Activated B cell treated with CpG ODN at 0.5 μM for 24 hours (primary cell): ENCODE measurements around the gene CTCF. TPM values are rescaled to one million over a fixed set of nuclear protein-coding genes. Genes with fewer than 3 reads are reported as not detected.
"Not testable (repeated sequence)": the region's sequence is repeated elsewhere in the genome, so short reads cannot be mapped to it uniquely, and the experiment has no call there.

Experiments
- ATAC-seq: fragments of 200-7000 bp; cut with Tn5 transposase; one replicate; pipeline ENCODE4 v1.10.0; 2021; ENCODE audit warnings: low read depth, mild to moderate bottlenecking, moderate library complexity
- CTCF ChIA-PET: fragments of 350-600 bp; sonication (Branson Sonifier 250); formaldehyde crosslinking; loops from one replicate; lab custom pipeline; 2021; ENCODE audit warnings: antibody characterized with exemption; lab: Charles Lee
- POLR2A ChIA-PET: fragments of 350-600 bp; sonication (Branson Sonifier 250); formaldehyde crosslinking; loops from one replicate; lab custom pipeline; 2021; ENCODE audit warnings: antibody characterized with exemption; lab: Charles Lee
- DNase-seq: peaks from one replicate; pipeline ENCODE4 v3.0.0; 2022
- H3K27ac Mint-ChIP-seq: one replicate; pipeline ENCODE4 v1.8.0; 2020; ENCODE audit warnings: mixed read lengths
- H3K27me3 Mint-ChIP-seq: one replicate; pipeline ENCODE4 v1.8.0; 2021; ENCODE audit warnings: mixed read lengths
- H3K36me3 Mint-ChIP-seq: one replicate; pipeline ENCODE4 v1.8.0; 2021; ENCODE audit warnings: low read depth, mixed read lengths
- H3K4me1 Mint-ChIP-seq: one replicate; pipeline ENCODE4 v1.8.0; 2021; ENCODE audit warnings: mixed read lengths
- H3K4me3 Mint-ChIP-seq: one replicate; pipeline ENCODE4 v1.8.0; 2020; ENCODE audit warnings: mild to moderate bottlenecking, mixed read lengths
- H3K9me3 Mint-ChIP-seq: one replicate; pipeline ENCODE4 v1.8.0; 2020; ENCODE audit warnings: mixed read lengths
- intact Hi-C: fragments of 100-400 bp; cut with micrococcal nuclease; formaldehyde crosslinking; loops from one replicate; pipeline ENCODE4 v1.15.1; 2024
- total RNA-seq: library from RNA; stranded (reverse); gene quantifications from 2 replicates; pipeline ENCODE4 v1.2.3, GENCODE V29; 2022
- TF ChIP-seq, protein P1 (sequence below): fragments of 200-600 bp; IDR thresholded peaks from one replicate; pipeline ENCODE4 v1.8.0; 2022; ENCODE audit warnings: antibody characterized with exemption, mild to moderate bottlenecking

CTCF gene
- total RNA-seq, 1 donor from 2014 or later: 59.6 TPM

DNA sequence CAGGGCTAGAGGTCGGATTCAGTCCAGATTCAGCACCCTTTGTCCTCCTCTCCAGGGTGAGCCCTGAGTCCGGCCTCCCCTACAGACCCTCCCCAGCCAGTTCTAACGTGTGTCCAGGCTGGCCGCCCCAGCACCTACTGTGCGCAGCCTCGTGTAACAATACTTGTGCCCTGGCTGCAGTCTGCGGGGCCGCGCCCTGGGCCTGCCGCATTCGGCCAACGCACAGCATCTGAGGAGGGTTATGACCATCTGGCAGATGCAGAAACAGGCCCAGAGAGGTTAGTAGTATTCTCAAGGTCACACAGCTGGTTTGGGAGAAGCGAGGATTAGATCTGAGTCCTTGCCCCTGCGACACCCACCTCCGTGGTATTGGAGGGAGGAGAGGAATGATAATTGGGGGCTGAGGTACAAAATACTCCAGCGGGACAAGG is 32.7 kb upstream of the CTCF start:
- ChIA-PET CTCF (interaction anchor here (0.6 to 4.9 kb wide), 11 partner anchors 8 to 287 kb away, joined by 3 to 50 read pairs (median 6); partner anchors contain the start of genes CARMIL2 and CTCF), POLR2A (interaction anchor here (0.7 to 6.0 kb wide), 16 partner anchors 8 to 555 kb away, joined by 3 to 79 read pairs (median 10); partner anchors contain the start of genes ACD, ATP6V0D1, CARMIL2 and CTCF)
- TF ChIP-seq, protein P1, sequence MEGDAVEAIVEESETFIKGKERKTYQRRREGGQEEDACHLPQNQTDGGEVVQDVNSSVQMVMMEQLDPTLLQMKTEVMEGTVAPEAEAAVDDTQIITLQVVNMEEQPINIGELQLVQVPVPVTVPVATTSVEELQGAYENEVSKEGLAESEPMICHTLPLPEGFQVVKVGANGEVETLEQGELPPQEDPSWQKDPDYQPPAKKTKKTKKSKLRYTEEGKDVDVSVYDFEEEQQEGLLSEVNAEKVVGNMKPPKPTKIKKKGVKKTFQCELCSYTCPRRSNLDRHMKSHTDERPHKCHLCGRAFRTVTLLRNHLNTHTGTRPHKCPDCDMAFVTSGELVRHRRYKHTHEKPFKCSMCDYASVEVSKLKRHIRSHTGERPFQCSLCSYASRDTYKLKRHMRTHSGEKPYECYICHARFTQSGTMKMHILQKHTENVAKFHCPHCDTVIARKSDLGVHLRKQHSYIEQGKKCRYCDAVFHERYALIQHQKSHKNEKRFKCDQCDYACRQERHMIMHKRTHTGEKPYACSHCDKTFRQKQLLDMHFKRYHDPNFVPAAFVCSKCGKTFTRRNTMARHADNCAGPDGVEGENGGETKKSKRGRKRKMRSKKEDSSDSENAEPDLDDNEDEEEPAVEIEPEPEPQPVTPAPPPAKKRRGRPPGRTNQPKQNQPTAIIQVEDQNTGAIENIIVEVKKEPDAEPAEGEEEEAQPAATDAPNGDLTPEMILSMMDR: no peak
- DNase-seq: no peak
- Mint-ChIP-seq H3K4me3 (peak overlapping the region; percentile 90), H3K27me3 (no peaks in the 10 kb centered on the region), H3K36me3 (peaks cover 14% of the 10 kb centered on the region), H3K4me1 (peaks cover 61% of the 10 kb centered on the region), H3K9me3 (no peaks in the 10 kb centered on the region), H3K27ac (peak overlapping the region; percentile 95)
- peak; percentile 6 for ATAC-seq
- intact Hi-C loops: loop anchor here (1.0 to 10.0 kb wide), 4 partner anchors 8 to 465 kb away; partner anchors contain the start of genes CTCF and DPEP2

DNA sequence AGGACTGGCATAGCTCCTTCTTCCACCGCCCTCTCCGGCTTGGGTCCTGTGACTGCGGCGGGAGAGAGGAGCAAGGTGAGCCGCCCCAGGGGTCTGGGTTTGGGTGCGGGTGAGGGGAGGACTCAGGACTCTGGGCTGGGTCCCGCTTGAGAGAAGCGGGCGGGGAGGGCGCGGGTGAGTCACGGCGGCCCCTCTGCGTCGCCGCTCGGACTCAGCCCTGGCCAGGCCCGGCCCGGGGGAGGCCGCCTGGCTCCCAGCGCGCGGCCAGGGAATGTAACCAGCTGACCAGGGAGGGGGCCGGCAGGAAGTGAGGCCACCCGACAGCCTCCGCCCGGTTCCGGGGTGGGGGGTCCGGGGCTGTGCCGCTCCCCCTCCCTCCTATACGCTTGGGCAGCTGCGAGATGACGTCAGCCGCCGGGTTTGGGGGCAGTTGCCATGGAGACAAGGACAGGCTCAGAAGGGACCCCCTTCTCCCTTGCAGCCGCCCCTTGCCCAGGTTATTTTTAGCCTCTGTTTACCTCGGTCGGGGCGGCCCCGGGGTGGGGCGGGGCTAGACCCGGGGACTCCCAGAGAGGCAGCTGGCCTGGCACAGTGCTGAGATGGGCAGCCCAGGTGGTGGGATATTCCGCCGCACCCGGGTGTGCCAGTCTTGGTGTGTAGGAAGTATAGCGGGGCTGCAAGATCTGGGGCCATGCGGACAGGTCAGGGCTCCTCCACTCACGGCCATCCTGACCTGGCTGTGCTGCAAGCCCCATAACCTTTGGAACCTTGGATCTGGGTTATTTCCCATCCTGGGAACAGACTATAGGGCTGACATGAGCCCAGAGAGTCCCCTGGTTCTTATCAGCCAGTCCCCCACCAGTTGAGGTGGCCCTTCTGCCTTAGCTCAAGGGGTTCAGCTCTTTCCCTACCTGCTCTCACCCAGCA is 32.0 kb upstream of the CTCF start:
- Mint-ChIP-seq H3K27me3 (no peaks in the 10 kb centered on the region), H3K4me1 (peaks cover 61% of the 10 kb centered on the region), H3K9me3 (no peaks in the 10 kb centered on the region)

DNA sequence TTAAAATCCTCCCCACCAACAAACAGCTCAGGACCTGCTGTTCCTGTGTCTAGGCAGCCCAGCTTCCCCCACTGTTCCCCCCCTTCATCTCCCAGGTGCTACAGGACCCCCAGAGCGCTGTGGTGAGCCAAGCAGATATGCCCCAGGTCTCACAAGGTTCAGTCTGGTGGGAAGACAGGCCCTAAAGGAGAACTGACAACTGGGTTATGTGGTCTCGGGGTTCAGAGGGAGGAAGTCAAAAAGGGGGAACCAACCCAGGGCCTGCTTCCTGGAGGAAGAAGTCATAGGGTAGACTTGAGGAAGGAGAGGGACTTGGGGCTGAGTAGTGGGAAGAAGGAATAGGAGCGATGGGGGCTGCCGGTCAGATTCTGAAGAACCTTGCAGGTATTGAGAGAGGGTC is 31.1 kb upstream of the CTCF start:
- Mint-ChIP-seq H3K4me3 (peak overlapping the region; percentile 84), H3K9me3 (no peaks in the 10 kb centered on the region), H3K4me1 (peaks cover 67% of the 10 kb centered on the region), H3K27ac (peak overlapping the region; percentile 91), H3K27me3 (no peaks in the 10 kb centered on the region), H3K36me3 (peaks cover 17% of the 10 kb centered on the region)
- POLR2A ChIA-PET: interaction anchor here (0.9 to 6.0 kb wide), 12 partner anchors 8 to 138 kb away, joined by 3 to 79 read pairs (median 7); partner anchors contain the start of genes ACD, ATP6V0D1, CARMIL2 and CTCF
- intact Hi-C loops: no loop called here
- ATAC-seq (peak; percentile 10), DNase-seq (no peak)
- CTCF ChIA-PET: interaction anchor here (0.9 to 4.9 kb wide), 6 partner anchors 10 to 113 kb away, joined by 3 to 50 read pairs (median 8); partner anchors contain the start of genes ATP6V0D1 and CARMIL2
- TF ChIP-seq, protein P1: no peak

More for the DNA sequence above, 32.0 kb upstream of the CTCF start:
- ChIA-PET CTCF (interaction anchor here (0.6 to 4.9 kb wide), 9 partner anchors 9 to 286 kb away, joined by 3 to 50 read pairs (median 6); partner anchors contain the start of genes CARMIL2 and CTCF), POLR2A (interaction anchor here (0.6 to 6.0 kb wide), 15 partner anchors 7 to 554 kb away, joined by 3 to 79 read pairs (median 10); partner anchors contain the start of genes ACD, ATP6V0D1, CARMIL2 and CTCF)
- TF ChIP-seq, protein P1: no peak
- Mint-ChIP-seq H3K4me3 (peak overlapping the region; percentile 90), H3K27ac (peak overlapping the region; percentile 95), H3K36me3 (peaks cover 14% of the 10 kb centered on the region)
- intact Hi-C loops: loop anchor here (1.0 kb wide), 3 partner anchors 8 to 32 kb away; partner anchors contain the start of gene CTCF
- ATAC-seq (peak; percentile 65), DNase-seq (peak; percentile 81)

DNA sequence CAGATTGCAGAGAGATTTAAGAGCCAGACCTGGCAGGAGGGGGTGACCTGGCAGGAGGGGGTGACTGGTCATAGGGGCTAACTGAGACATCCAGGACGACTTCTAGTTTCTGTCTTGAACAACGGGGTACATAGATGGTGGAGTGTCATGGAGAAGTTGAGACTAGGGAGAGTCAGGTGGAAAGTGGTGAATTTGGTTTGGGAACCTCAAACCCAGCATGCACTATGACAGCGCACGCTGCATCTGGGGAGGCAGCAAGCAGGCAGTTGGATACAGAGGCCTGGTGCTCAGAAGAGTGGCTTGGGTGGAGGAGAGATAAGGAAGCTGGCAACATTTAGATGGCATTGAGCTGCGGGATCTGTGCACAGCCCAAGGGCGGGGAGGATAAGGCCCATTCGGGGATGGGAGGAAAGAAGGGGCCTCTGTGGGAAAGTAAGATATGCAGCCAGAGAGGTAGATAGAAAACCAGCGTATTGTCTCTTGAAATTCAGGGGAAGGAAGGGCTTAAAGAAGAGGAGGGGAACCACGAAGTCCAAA is 29.2 kb upstream of the CTCF start:
- intact Hi-C loops: no loop called here
- ChIA-PET POLR2A (interaction anchor here (1.0 to 6.0 kb wide), 9 partner anchors 12 to 127 kb away, joined by 3 to 77 read pairs (median 10); partner anchors contain the start of genes ACD, ATP6V0D1, CARMIL2 and CTCF), CTCF (interaction anchor here (0.6 to 4.9 kb wide), 7 partner anchors 12 to 372 kb away, joined by 4 to 50 read pairs (median 6); partner anchors contain the start of genes ATP6V0D1, CARMIL2 and CTCF)
- H3K4me1 Mint-ChIP-seq: peaks cover 73% of the 10 kb centered on the region
- peak overlapping the region; percentile 45 for H3K4me3 Mint-ChIP-seq
- peaks cover 19% of the 10 kb centered on the region for H3K36me3 Mint-ChIP-seq
- H3K27ac Mint-ChIP-seq: peak overlapping the region; percentile 91
- no peaks in the 10 kb centered on the region for H3K27me3 Mint-ChIP-seq
- DNase-seq (no peak), ATAC-seq (no peak)
- H3K9me3 Mint-ChIP-seq: no peaks in the 10 kb centered on the region
- TF ChIP-seq, protein P1: no peak

DNA sequence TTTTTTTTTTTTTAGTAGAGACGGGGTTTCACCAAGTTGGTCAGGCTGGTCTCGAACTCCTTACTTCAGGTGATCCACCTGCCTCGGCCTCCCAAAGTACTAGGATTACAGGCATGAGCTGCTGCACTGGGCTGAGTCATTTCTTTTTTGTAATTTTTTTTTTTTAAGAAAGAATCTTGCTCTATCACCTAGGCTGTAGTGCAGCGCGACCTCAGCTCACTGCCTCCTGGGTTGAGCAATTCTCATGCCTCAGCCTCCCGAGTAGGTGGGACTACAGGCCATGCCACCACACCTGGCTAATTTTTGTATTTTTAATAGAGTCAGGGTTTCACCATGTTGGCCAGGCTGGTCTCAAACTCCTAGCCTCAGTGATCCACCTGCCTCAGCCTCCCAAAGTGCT is 28.3 kb upstream of the CTCF start:
- Mint-ChIP-seq H3K27ac (peak overlapping the region; percentile 91), H3K36me3 (peaks cover 22% of the 10 kb centered on the region), H3K4me1 (peaks cover 80% of the 10 kb centered on the region)
- H3K4me3 Mint-ChIP-seq, DNase-seq, intact Hi-C loops, ATAC-seq, H3K27me3 Mint-ChIP-seq, H3K9me3 Mint-ChIP-seq: not testable (repeated sequence)
- ChIA-PET CTCF (interaction anchor here (1.4 to 2.7 kb wide), 2 partner anchors 13 to 111 kb away, joined by 4 to 9 read pairs; partner anchors contain the start of gene CARMIL2), POLR2A (interaction anchor here (0.7 to 6.0 kb wide), 9 partner anchors 12 to 661 kb away, joined by 3 to 77 read pairs (median 5); partner anchors contain the start of genes ACD and CARMIL2)
